Ishikawa (cell line): ENCODE results near the gene APOBEC3F.
"Not testable (repeated sequence)": the region's sequence is repeated elsewhere in the genome, so short reads cannot be mapped to it uniquely, and the experiment has no call there.

Source experiments
- CEBPB ChIP-seq: IDR thresholded peaks from 2 replicates; pipeline ENCODE4 v1.6.1; 2012
- CREB1 ChIP-seq: IDR thresholded peaks from 2 replicates; pipeline ENCODE4 v1.6.1; 2012; ENCODE audit warnings: low read depth
- EGR1 ChIP-seq: IDR thresholded peaks from 2 replicates; pipeline ENCODE4 v1.6.1; 2012
- EP300 ChIP-seq: IDR thresholded peaks from 2 replicates; pipeline ENCODE4 v1.6.1; 2012; ENCODE audit warnings: borderline replicate concordance
- FOXM1 ChIP-seq: IDR thresholded peaks from 2 replicates; pipeline ENCODE4 v1.6.1; 2012; ENCODE audit warnings: low read depth, borderline replicate concordance
- MAX ChIP-seq: IDR thresholded peaks from 2 replicates; pipeline ENCODE4 v1.6.1; 2012
- NFIC ChIP-seq: IDR thresholded peaks from 2 replicates; pipeline ENCODE4 v1.6.1; 2012
- RAD21 ChIP-seq: IDR thresholded peaks from 2 replicates; pipeline ENCODE4 v1.6.1; 2012; ENCODE audit warnings: low read depth
- REST ChIP-seq: IDR thresholded peaks from 2 replicates; pipeline ENCODE4 v1.6.1; 2012; ENCODE audit warnings: low read depth, mild to moderate bottlenecking
- TAF1 ChIP-seq: IDR thresholded peaks from 2 replicates; pipeline ENCODE4 v1.6.1; 2012; ENCODE audit warnings: low read depth, mild to moderate bottlenecking
- TCF12 ChIP-seq: IDR thresholded peaks from 2 replicates; pipeline ENCODE4 v1.6.1; 2012; ENCODE audit warnings: low read depth
- TEAD4 ChIP-seq: IDR thresholded peaks from 2 replicates; pipeline ENCODE4 v1.6.1; 2012
- USF1 ChIP-seq: IDR thresholded peaks from 2 replicates; pipeline ENCODE4 v1.6.1; 2012
- YY1 ChIP-seq: IDR thresholded peaks from 2 replicates; pipeline ENCODE4 v1.6.1; 2012; ENCODE audit warnings: low read depth
- ZBTB7A ChIP-seq: IDR thresholded peaks from 2 replicates; pipeline ENCODE4 v1.6.1; 2012; ENCODE audit warnings: low read depth

Gene APOBEC3F

GRCh38 chr22:39070186-39070585 is 29.5 kb downstream of the APOBEC3F start:
- TF ChIP-seq TAF1 (no peak), TEAD4 (no peak), FOXM1 (no peak), RAD21 (no peak), NFIC (no peak), USF1 (no peak), CEBPB (no peak), REST (no peak), YY1 (no peak), EP300 (no peak), EGR1 (no peak), MAX (no peak)

- TF ChIP-seq CEBPB (no peak), USF1 (no peak), RAD21 (no peak), CREB1 (no peak), EP300 (no peak), ZBTB7A (no peak), TEAD4 (no peak), TAF1 (no peak), FOXM1 (no peak), EGR1 (no peak), NFIC (no peak), TCF12 (no peak), YY1 (no peak), REST (no peak)
Measured at GRCh38 chr22:39073981-39074380, 33.3 kb downstream of the APOBEC3F start.

GRCh38 chr22:39077026-39077840 is 36.6 kb downstream of the APOBEC3F start, which contains the start of gene APOBEC3G:
TSS of gene APOBEC3G (plus strand) at chr22:39077275. CDS start at chr22:39077362, 87 bp downstream.
- not testable (repeated sequence) for TF ChIP-seq TAF1, FOXM1, RAD21

- TF ChIP-seq CREB1 (no peak), ZBTB7A (no peak), EP300 (no peak), RAD21 (no peak), YY1 (no peak), TEAD4 (no peak), EGR1 (no peak), MAX (no peak), CEBPB (no peak), TCF12 (no peak), TAF1 (no peak), USF1 (no peak), FOXM1 (no peak), NFIC (no peak)
Measured at GRCh38 chr22:39078329-39078728, 37.7 kb downstream of the APOBEC3F start.

GRCh38 chr22:39080052-39080762 is 39.5 kb downstream of the APOBEC3F start:
- no peak for TF ChIP-seq NFIC
- TF ChIP-seq YY1, result no peak
- no peak for TF ChIP-seq EP300
- no peak for TF ChIP-seq RAD21
- no peak for TF ChIP-seq EGR1
- no peak for TF ChIP-seq USF1
- no peak for TF ChIP-seq MAX
- no peak for TF ChIP-seq TCF12
- TF ChIP-seq ZBTB7A, result no peak
- no peak for TF ChIP-seq FOXM1
- no peak for TF ChIP-seq CEBPB
- no peak for TF ChIP-seq REST
- TF ChIP-seq TEAD4, result no peak
- TF ChIP-seq CREB1, result no peak
- no peak for TF ChIP-seq TAF1
